RWPE1 (cell line): ENCODE results near the gene DLX3.

Source experiments
- CTCF ChIA-PET: fragments of 350-600 bp; sonication (Branson Sonifier 250); formaldehyde crosslinking; extraction: SDS; loops from one replicate; lab custom pipeline; 2021; lab: Yijun Ruan, JAX
- POLR2A ChIA-PET: fragments of 400-600 bp; formaldehyde crosslinking; extraction: SDS; loops from one replicate; lab custom pipeline; 2020; ENCODE audit warnings: antibody characterized with exemption; ENCODE audit not compliant: low non-redundant PET; lab: Yijun Ruan, JAX
- DNase-seq: peaks from one replicate; pipeline ENCODE4 v3.0.0; 2012; ENCODE audit warnings: low spot score
- H3K27ac ChIP-seq: fragments of 450-650 bp; 2 replicates; pipeline ENCODE4 v1.5.1; 2017
- TF ChIP-seq, protein P1 (sequence below): fragments of 450-650 bp; conservative IDR thresholded peaks from 2 replicates; pipeline ENCODE4 v1.5.1; 2017; ENCODE audit warnings: low read depth, mild to moderate bottlenecking

The DLX3 gene

DNA sequence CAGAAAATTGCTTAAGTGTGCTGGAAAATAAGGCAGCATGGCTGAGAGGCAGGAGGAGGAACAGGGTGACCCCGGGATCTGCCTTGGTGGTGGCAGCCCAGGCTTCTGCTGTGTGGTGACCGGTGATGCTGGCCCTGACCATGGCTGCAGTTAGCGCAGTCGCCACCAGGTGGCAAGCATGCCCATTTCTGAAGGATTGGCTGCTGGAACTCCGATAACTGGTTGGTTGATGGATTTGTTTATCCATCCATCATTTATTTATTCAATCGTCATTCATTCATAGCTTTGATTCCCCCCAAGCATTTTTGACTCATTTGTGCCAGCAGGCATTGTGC, 31.8 kb upstream of the DLX3 start:
- TF ChIP-seq, protein P1, sequence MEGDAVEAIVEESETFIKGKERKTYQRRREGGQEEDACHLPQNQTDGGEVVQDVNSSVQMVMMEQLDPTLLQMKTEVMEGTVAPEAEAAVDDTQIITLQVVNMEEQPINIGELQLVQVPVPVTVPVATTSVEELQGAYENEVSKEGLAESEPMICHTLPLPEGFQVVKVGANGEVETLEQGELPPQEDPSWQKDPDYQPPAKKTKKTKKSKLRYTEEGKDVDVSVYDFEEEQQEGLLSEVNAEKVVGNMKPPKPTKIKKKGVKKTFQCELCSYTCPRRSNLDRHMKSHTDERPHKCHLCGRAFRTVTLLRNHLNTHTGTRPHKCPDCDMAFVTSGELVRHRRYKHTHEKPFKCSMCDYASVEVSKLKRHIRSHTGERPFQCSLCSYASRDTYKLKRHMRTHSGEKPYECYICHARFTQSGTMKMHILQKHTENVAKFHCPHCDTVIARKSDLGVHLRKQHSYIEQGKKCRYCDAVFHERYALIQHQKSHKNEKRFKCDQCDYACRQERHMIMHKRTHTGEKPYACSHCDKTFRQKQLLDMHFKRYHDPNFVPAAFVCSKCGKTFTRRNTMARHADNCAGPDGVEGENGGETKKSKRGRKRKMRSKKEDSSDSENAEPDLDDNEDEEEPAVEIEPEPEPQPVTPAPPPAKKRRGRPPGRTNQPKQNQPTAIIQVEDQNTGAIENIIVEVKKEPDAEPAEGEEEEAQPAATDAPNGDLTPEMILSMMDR, result peak; percentile 98
- peak; percentile 82 for DNase-seq
- peak overlapping the region; percentile 100 for H3K27ac ChIP-seq
- POLR2A ChIA-PET, result interaction anchor here (0.6 to 3.2 kb wide), 4 partner anchors 27 to 514 kb away, joined by 3 to 63 read pairs (median 18); partner anchors contain the start of gene ITGA3
- CTCF ChIA-PET, result interaction anchor here (0.6 to 2.1 kb wide), 12 partner anchors 10 to 461 kb away, joined by 3 to 17 read pairs (median 3); partner anchors contain the start of gene ITGA3

DNA sequence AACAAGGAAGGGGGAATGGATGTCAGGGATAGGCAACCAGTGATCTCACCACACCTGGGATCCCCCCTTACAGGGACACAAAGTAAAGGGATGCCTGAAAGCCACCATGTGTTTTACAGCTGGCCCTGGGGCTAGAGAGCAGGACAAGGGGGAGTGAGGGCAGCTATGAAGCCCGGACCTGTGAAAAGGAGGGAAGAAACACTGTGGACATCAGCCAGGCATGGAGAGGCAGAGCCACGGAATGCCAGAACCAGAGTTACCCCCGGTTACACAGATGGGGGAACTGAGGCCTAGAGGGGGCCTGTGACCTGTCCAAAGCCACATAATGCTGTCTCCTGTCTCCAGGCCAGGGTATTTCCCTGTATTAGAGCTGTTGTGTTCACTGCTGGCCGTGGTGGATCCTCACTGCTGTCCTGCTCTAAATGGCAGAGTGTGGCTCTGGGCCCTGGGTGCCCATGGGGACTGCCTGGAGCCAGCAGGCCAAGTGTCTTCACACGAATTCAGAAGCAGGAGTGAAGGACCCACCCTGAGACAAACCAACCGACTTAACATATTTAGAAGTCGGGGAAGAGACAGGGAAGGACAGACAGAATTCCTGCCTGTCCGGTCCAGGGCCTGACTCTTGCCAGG, 31.1 kb upstream of the DLX3 start:
- ChIA-PET CTCF (interaction anchor here (0.6 to 2.1 kb wide), 7 partner anchors 11 to 462 kb away, joined by 3 to 17 read pairs (median 3); partner anchors contain the start of gene ITGA3), POLR2A (interaction anchor here (0.6 to 3.2 kb wide), 4 partner anchors 28 to 515 kb away, joined by 3 to 63 read pairs (median 18); partner anchors contain the start of gene ITGA3)
- TF ChIP-seq, protein P1, result no peak
- DNase-seq, result no peak
- peak overlapping the region; percentile 100 for H3K27ac ChIP-seq

GRCh38 chr17:50024808-50025207, 29.8 kb upstream of the DLX3 start:
- TF ChIP-seq, protein P1, result no peak
- ChIA-PET CTCF (no interaction called here), POLR2A (no interaction called here)
- H3K27ac ChIP-seq, result no peak overlapping the region
- no peak for DNase-seq

GRCh38 chr17:50023520-50023919, 28.5 kb upstream of the DLX3 start:
- ChIA-PET POLR2A (no interaction called here), CTCF (no interaction called here)
- TF ChIP-seq, protein P1, result no peak
- DNase-seq, result no peak
- H3K27ac ChIP-seq, result no peak overlapping the region

DNA sequence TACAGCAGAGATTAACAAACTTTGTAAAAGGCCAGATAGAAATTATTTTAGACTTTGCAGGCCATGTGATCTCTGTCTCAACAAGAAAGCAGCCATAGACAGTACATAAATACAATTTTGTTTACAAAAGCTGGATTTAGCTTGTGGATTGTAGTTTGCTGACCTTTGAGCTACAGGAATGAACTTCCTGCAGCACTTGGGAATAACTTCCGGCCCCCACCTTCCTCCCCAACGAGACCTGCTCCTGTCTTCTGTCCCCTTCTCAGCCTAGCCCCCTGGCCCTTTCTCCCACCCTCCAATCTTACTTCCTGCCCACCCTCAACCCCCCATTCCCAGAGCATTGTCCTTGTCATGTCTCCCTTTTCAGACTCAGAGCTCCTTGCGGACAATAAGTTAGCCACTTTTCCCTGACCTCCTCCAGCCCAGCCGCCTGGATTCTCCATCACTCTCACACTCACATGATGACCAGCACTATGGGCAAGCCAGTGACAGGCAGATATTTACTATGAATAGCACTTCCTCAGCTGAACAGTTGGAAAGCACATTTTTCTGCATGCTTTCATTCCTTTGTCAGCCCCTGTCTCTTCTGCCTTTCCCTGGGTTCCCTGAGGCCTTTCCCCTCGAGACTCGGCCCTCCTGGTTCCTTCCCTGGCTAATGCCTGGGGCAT, 27.6 kb upstream of the DLX3 start:
- CTCF ChIA-PET, result interaction anchor here (0.6 to 0.8 kb wide), 3 partner anchors 38 to 255 kb away, joined by 3 read pairs; no protein-coding TSS in a partner anchor
- POLR2A ChIA-PET, result no interaction called here
- no peak for DNase-seq
- H3K27ac ChIP-seq, result peak overlapping the region; percentile 13; the same call in 1 of the 2 replicates
- TF ChIP-seq, protein P1, result no peak

DNA sequence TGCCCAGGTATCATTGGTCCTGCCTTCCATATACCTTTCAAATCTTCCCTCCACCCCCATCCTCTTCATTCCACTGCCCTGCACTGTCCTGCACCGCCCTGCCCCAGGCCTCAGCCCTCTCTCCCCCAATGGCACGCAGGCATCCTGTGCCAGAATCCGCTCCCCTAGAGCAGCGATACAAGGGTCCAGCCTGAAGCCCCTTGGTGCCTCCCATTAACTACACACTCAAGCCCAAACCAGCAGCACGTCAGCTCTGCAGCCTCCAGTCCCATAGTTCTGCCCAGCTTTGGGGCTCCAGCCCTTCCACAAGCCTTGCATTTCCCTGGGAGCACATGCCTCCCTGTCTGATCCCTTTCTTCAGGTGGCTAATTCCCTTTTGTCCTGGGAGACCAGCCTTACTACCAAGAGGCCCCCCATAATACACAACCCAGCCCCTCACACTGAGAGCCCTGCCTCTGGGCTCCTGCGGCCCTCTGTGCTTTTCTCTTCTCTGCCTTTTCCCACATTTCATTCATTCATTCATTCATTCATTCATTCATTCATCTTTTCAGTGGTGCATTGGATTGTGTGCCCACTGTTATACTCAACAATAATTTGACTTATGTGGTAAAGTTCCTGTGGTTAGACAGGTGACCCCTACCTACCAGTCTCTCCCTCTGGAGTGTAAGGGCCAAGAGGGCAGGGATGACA, 26.8 kb upstream of the DLX3 start:
- TF ChIP-seq, protein P1, result no peak
- CTCF ChIA-PET, result interaction anchor here (0.6 kb wide), 1 partner anchor 90 kb away, joined by 3 read pairs; no protein-coding TSS in a partner anchor
- POLR2A ChIA-PET, result no interaction called here
- H3K27ac ChIP-seq, result no peak overlapping the region
- no peak for DNase-seq
